ENCODE measurements around the gene LHX3. TPM values are rescaled to one million over a fixed set of nuclear protein-coding genes. Genes with fewer than 3 reads are reported as not detected.

Gene LHX3
- total and polyA plus RNA-seq, 2 of the 8 experiments (the other 6 are each of a cell fraction or from before 2014, with no cell fraction given): 0.02 TPM; not detected in 1

GRCh38 chr9:136226680-136227407 is 21.9 kb upstream of the LHX3 start (continued):
- TF ChIP-seq POU5F1 (IDR thresholded peaks at IDR 0.05; ENCODE audit: low read depth, low read length) (no peak), JUN (IDR thresholded peaks at IDR 0.05; ENCODE audit: low read depth, low read length) (no peak), RNF2 (IDR thresholded peaks at IDR 0.05; ENCODE audit: borderline replicate concordance, low read depth, low read length, missing control alignments, poor library complexity, severe bottlenecking) (no peak)

All from H1 (cell line).